ENCODE measurements around the gene PRIM2. TPM values are rescaled to one million over a fixed set of nuclear protein-coding genes. Genes with fewer than 3 reads are reported as not detected.
"Not testable (repeated sequence)": the region's sequence is repeated elsewhere in the genome, so short reads cannot be mapped to it uniquely, and the experiment has no call there.

Gene PRIM2
- total RNA-seq, 1 donor from 2014 or later: 0.85 TPM

- H3K4me1 ChIP-seq; intact Hi-C loops (cut with DNase I); H3K27me3 ChIP-seq; DNase-seq (ENCODE audit: low spot score in 2 of 2); H3K9me3 ChIP-seq; H3K27ac ChIP-seq; H3K4me3 ChIP-seq; H3K36me3 ChIP-seq: not testable (repeated sequence)
Measured at GRCh38 chr6:57486494-57487081, 169.2 kb downstream of the PRIM2 start.

- H3K9me3 ChIP-seq; intact Hi-C loops (cut with DNase I); DNase-seq (ENCODE audit: low spot score in 2 of 2); H3K36me3 ChIP-seq; H3K27ac ChIP-seq; H3K27me3 ChIP-seq; H3K4me1 ChIP-seq; H3K4me3 ChIP-seq: not testable (repeated sequence)
Measured at GRCh38 chr6:57488551-57488950, 171.1 kb downstream of the PRIM2 start.

GRCh38 chr6:57489887-57490286 lies 172.5 kb downstream of the PRIM2 start:
- H3K27ac ChIP-seq; intact Hi-C loops (cut with DNase I); H3K27me3 ChIP-seq; H3K9me3 ChIP-seq; DNase-seq (ENCODE audit: low spot score in 2 of 2); H3K4me3 ChIP-seq; H3K4me1 ChIP-seq; H3K36me3 ChIP-seq: not testable (repeated sequence)

GRCh38 chr6:57491795-57492194 lies 174.4 kb downstream of the PRIM2 start:
- H3K4me1 ChIP-seq; H3K27me3 ChIP-seq; H3K4me3 ChIP-seq; H3K9me3 ChIP-seq; intact Hi-C loops (cut with DNase I); H3K36me3 ChIP-seq; DNase-seq (ENCODE audit: low spot score in 2 of 2); H3K27ac ChIP-seq: not testable (repeated sequence)

GRCh38 chr6:57496251-57496650 lies 178.8 kb downstream of the PRIM2 start:
- H3K9me3 ChIP-seq; H3K27ac ChIP-seq; intact Hi-C loops (cut with DNase I); H3K36me3 ChIP-seq; DNase-seq (ENCODE audit: low spot score in 2 of 2); H3K4me3 ChIP-seq; H3K27me3 ChIP-seq; H3K4me1 ChIP-seq: not testable (repeated sequence)

- H3K27me3 ChIP-seq; H3K9me3 ChIP-seq; H3K27ac ChIP-seq; H3K4me3 ChIP-seq; H3K36me3 ChIP-seq; DNase-seq (ENCODE audit: low spot score in 2 of 2); H3K4me1 ChIP-seq; intact Hi-C loops (cut with DNase I): not testable (repeated sequence)
Measured at GRCh38 chr6:57500368-57501021, 183.1 kb downstream of the PRIM2 start.

GRCh38 chr6:57502387-57502786 lies 185.0 kb downstream of the PRIM2 start:
- H3K36me3 ChIP-seq; H3K27ac ChIP-seq; H3K27me3 ChIP-seq; H3K4me3 ChIP-seq; H3K4me1 ChIP-seq; DNase-seq (ENCODE audit: low spot score in 2 of 2); intact Hi-C loops (cut with DNase I); H3K9me3 ChIP-seq: not testable (repeated sequence)

GRCh38 chr6:57505251-57505650 lies 187.8 kb downstream of the PRIM2 start:
- H3K36me3 ChIP-seq; intact Hi-C loops (cut with DNase I); H3K27ac ChIP-seq; H3K4me1 ChIP-seq; H3K27me3 ChIP-seq; H3K4me3 ChIP-seq; H3K9me3 ChIP-seq; DNase-seq (ENCODE audit: low spot score in 2 of 2): not testable (repeated sequence)

- intact Hi-C loops (cut with DNase I); DNase-seq (ENCODE audit: low spot score in 2 of 2); H3K4me1 ChIP-seq; H3K4me3 ChIP-seq; H3K27me3 ChIP-seq; H3K27ac ChIP-seq; H3K36me3 ChIP-seq; H3K9me3 ChIP-seq: not testable (repeated sequence)
Measured at GRCh38 chr6:57510390-57510789, 193.0 kb downstream of the PRIM2 start.

GRCh38 chr6:57515171-57515570 lies 197.7 kb downstream of the PRIM2 start:
- intact Hi-C loops (cut with DNase I); H3K4me3 ChIP-seq; H3K27ac ChIP-seq; DNase-seq (ENCODE audit: low spot score in 2 of 2); H3K36me3 ChIP-seq; H3K9me3 ChIP-seq; H3K4me1 ChIP-seq; H3K27me3 ChIP-seq: not testable (repeated sequence)

- DNase-seq (ENCODE audit: low spot score in 2 of 2); H3K27me3 ChIP-seq; H3K27ac ChIP-seq; H3K36me3 ChIP-seq; H3K9me3 ChIP-seq; H3K4me1 ChIP-seq; intact Hi-C loops (cut with DNase I); H3K4me3 ChIP-seq: not testable (repeated sequence)
Measured at GRCh38 chr6:57515845-57516244, 198.4 kb downstream of the PRIM2 start.

GRCh38 chr6:57516776-57517175 lies 199.3 kb downstream of the PRIM2 start:
- H3K9me3 ChIP-seq; DNase-seq (ENCODE audit: low spot score in 2 of 2); H3K4me3 ChIP-seq; H3K4me1 ChIP-seq; intact Hi-C loops (cut with DNase I); H3K27ac ChIP-seq; H3K36me3 ChIP-seq; H3K27me3 ChIP-seq: not testable (repeated sequence)

GRCh38 chr6:57519198-57519597 lies 201.8 kb downstream of the PRIM2 start:
- H3K27me3 ChIP-seq; intact Hi-C loops (cut with DNase I); H3K27ac ChIP-seq; H3K9me3 ChIP-seq; DNase-seq (ENCODE audit: low spot score in 2 of 2); H3K4me1 ChIP-seq; H3K4me3 ChIP-seq; H3K36me3 ChIP-seq: not testable (repeated sequence)

GRCh38 chr6:57521085-57521484 lies 203.7 kb downstream of the PRIM2 start:
- H3K27me3 ChIP-seq; H3K4me3 ChIP-seq; H3K9me3 ChIP-seq; H3K4me1 ChIP-seq; DNase-seq (ENCODE audit: low spot score in 2 of 2); H3K27ac ChIP-seq; intact Hi-C loops (cut with DNase I); H3K36me3 ChIP-seq: not testable (repeated sequence)

- H3K27ac ChIP-seq; intact Hi-C loops (cut with DNase I); H3K36me3 ChIP-seq; H3K4me3 ChIP-seq; DNase-seq (ENCODE audit: low spot score in 2 of 2); H3K9me3 ChIP-seq; H3K4me1 ChIP-seq; H3K27me3 ChIP-seq: not testable (repeated sequence)
Measured at GRCh38 chr6:57523221-57523620, 205.8 kb downstream of the PRIM2 start.

Data from ascending aorta (tissue), 2 donors.